HCT116 (cell line): ENCODE results near the gene FUT6. TPM values are rescaled to one million over a fixed set of nuclear protein-coding genes. Genes with fewer than 3 reads are reported as not detected.

Experiments used
- ATAC-seq: fragments of 200-7000 bp; cut with Tn5 transposase; 2 replicates; pipeline ENCODE4 v1.9.1; 2020; ENCODE audit warnings: mild to moderate bottlenecking, moderate library complexity
- BruUV-seq: library from RNA; stranded (reverse); fragments of 400-500 nt; replicated peaks from 2 replicates; lab custom pipeline; 2021; lab: Mats Ljungman, UMichigan
- CTCF ChIA-PET: fragments of 300-600 bp; sonication (Branson Sonifier 250); formaldehyde crosslinking; loops from one replicate; lab custom pipeline; 2021; ENCODE audit warnings: antibody characterized with exemption; lab: Charles Lee
- POLR2A ChIA-PET: fragments of 300-600, 350-600 bp; sonication (Branson Sonifier 250); formaldehyde crosslinking; loops from one replicate; lab custom pipeline; 2021; ENCODE audit warnings: antibody characterized with exemption; lab: Charles Lee
- RAD21 ChIA-PET, 2 experiments: fragments of 300-600 bp; sonication (Branson Sonifier 250); formaldehyde crosslinking; loops; one replicate each; lab custom pipeline; 2023; ENCODE audit warnings: low total read pairs in 2 of 2; ENCODE audit not compliant: uncharacterized antibody in 2 of 2, unreplicated experiment in 2 of 2, low non-redundant PET in 1 of 2; lab: Charles Lee
- DNase-seq: peaks from one replicate; pipeline ENCODE4 v3.0.0-alpha.2; 2010; ENCODE audit warnings: low read depth, low spot score
- H2AFZ ChIP-seq: fragments of 200-600 bp; shearing (Covaris generic), sonication (generic); 2 replicates; pipeline ENCODE4 v1.6.1; 2017; ENCODE audit warnings: low read depth, mixed run types, mixed read lengths, antibody characterized with exemption, low read length; ENCODE audit not compliant: poor library complexity, severe bottlenecking
- H3K27ac ChIP-seq: 2 replicates; pipeline ENCODE4 v1.5.1; 2012; ENCODE audit warnings: low read depth, low read length
- H3K27me3 ChIP-seq: fragments of 200-600 bp; sonication (generic); 2 replicates; pipeline ENCODE4 v1.6.1; 2016; ENCODE audit warnings: mixed run types, low read length, mixed read lengths; ENCODE audit not compliant: insufficient read depth
- H3K36me3 ChIP-seq, 2 experiments: fragments of 200-500 bp in 1 of 2; fragments of 200-600 bp in 1 of 2; sonication (Bioruptor generic) in 1 of 2; sonication (generic) in 1 of 2; 2 replicates each; pipeline versions ENCODE4 v1.5.1 to v1.6.1; 2014 to 2016; ENCODE audit warnings: low read length in 2 of 2, inconsistent platforms in 1 of 2, mixed read lengths in 1 of 2, mixed run types in 1 of 2; ENCODE audit not compliant: insufficient read depth in 2 of 2, control insufficient read depth in 1 of 2
- H3K4me1 ChIP-seq, 2 experiments: fragments of 200-600 bp in 1 of 2; sonication (generic) in 1 of 2; 2 replicates each; pipeline versions ENCODE4 v1.5.1 to v1.6.1; 2012 to 2017; ENCODE audit warnings: low read length in 2 of 2, inconsistent platforms in 1 of 2, mild to moderate bottlenecking in 1 of 2, mixed read lengths in 1 of 2, mixed run types in 1 of 2, moderate library complexity in 1 of 2; ENCODE audit not compliant: insufficient read depth in 2 of 2, control insufficient read depth in 1 of 2
- H3K4me2 ChIP-seq: fragments of 200-600 bp; sonication (generic); 2 replicates; pipeline ENCODE4 v1.6.1; 2017; ENCODE audit warnings: mixed run types, low read length, mixed read lengths
- H3K4me3 ChIP-seq, 2 experiments: fragments of 200-600 bp in 1 of 2; sonication (generic) in 1 of 2; replicated peaks in 1 of 2; 2 replicates each; pipeline ENCODE4 v1.5.1; 2011 to 2016; ENCODE audit warnings: low read length in 2 of 2, control low read depth in 1 of 2, low read depth in 1 of 2, mild to moderate bottlenecking in 1 of 2, mixed read lengths in 1 of 2, mixed run types in 1 of 2
- H3K79me2 ChIP-seq: fragments of 200-600 bp; sonication (generic); 2 replicates; pipeline ENCODE4 v1.6.1; 2017; ENCODE audit warnings: mild to moderate bottlenecking, mixed run types, low read length, moderate library complexity, mixed read lengths; ENCODE audit not compliant: insufficient read depth
- H3K9ac ChIP-seq: fragments of 200-600 bp; sonication (generic); 2 replicates; pipeline ENCODE4 v1.6.1; 2016; ENCODE audit warnings: low read length, mixed read lengths
- H3K9me2 ChIP-seq: fragments of 200-600 bp; sonication (generic), shearing (Covaris generic); 2 replicates; pipeline ENCODE4 v1.6.1; 2017; ENCODE audit warnings: mixed run types, mild to moderate bottlenecking, moderate library complexity; ENCODE audit not compliant: insufficient read depth
- H3K9me3 ChIP-seq, 2 experiments: fragments of 200-500 bp in 1 of 2; fragments of 200-600 bp in 1 of 2; sonication (Bioruptor generic) in 1 of 2; sonication (generic) in 1 of 2; 2 replicates each; pipeline ENCODE4 v1.6.1; 2014 to 2017; ENCODE audit warnings: low read length in 2 of 2, mixed read lengths in 2 of 2, inconsistent platforms in 1 of 2, low read depth in 1 of 2, mild to moderate bottlenecking in 1 of 2, mixed run types in 1 of 2, moderate library complexity in 1 of 2; ENCODE audit not compliant: control insufficient read depth in 1 of 2, insufficient read depth in 1 of 2
- H4K20me1 ChIP-seq: fragments of 200-600 bp; sonication (generic), shearing (Covaris generic); 2 replicates; pipeline ENCODE4 v1.6.1; 2017; ENCODE audit warnings: mixed run types, mild to moderate bottlenecking, moderate library complexity; ENCODE audit not compliant: insufficient read depth
- CBX3 ChIP-seq: IDR thresholded peaks from 2 replicates; pipeline ENCODE4 v1.6.1; 2012; ENCODE audit warnings: low read depth
- CEBPB ChIP-seq: IDR thresholded peaks from 2 replicates; pipeline ENCODE4 v1.6.1; 2012; ENCODE audit warnings: low read depth
- EGR1 ChIP-seq: IDR thresholded peaks from 2 replicates; pipeline ENCODE4 v1.6.1; 2012; ENCODE audit warnings: low read depth
- EZH2 ChIP-seq: fragments of 200-600 bp; sonication (generic); IDR thresholded peaks from 2 replicates; pipeline ENCODE4 v1.6.1; 2017; ENCODE audit warnings: antibody characterized with exemption, mixed run types
- EZH2phosphoT487 ChIP-seq: fragments of 200-600 bp; IDR thresholded peaks from 2 replicates; pipeline ENCODE4 v1.6.1; 2018; ENCODE audit warnings: antibody characterized with exemption, borderline replicate concordance
- POLR2A ChIP-seq: IDR thresholded peaks from 2 replicates; pipeline ENCODE4 v1.7.0; 2011; ENCODE audit warnings: borderline replicate concordance; ENCODE audit not compliant: insufficient read depth, insufficient read length; ENCODE audit errors: extremely low read depth
- POLR2AphosphoS5 ChIP-seq: IDR thresholded peaks from 2 replicates; pipeline ENCODE4 v1.6.1; 2011; ENCODE audit warnings: mild to moderate bottlenecking, low read depth, low read length, moderate library complexity
- SIN3A ChIP-seq: IDR thresholded peaks from 2 replicates; pipeline ENCODE4 v1.6.1; 2012; ENCODE audit warnings: low read depth
- SP1 ChIP-seq: IDR thresholded peaks from 2 replicates; pipeline ENCODE4 v1.6.1; 2012; ENCODE audit warnings: low read depth
- SRF ChIP-seq: IDR thresholded peaks from 2 replicates; pipeline ENCODE4 v1.6.1; 2012; ENCODE audit warnings: low read depth
- TCF7L2 ChIP-seq: IDR thresholded peaks from 2 replicates; pipeline ENCODE4 v1.7.0; 2011; ENCODE audit warnings: borderline replicate concordance, inconsistent platforms; ENCODE audit not compliant: insufficient read depth, insufficient read length; ENCODE audit errors: extremely low read depth
- YY1 ChIP-seq: IDR thresholded peaks from 2 replicates; pipeline ENCODE4 v1.6.1; 2011; ENCODE audit warnings: low read length, low read depth, moderate library complexity, mild to moderate bottlenecking; ENCODE audit not compliant: insufficient replicate concordance; ENCODE audit errors: extremely low read depth
- ZFX ChIP-seq: fragments of 450-650 bp; IDR thresholded peaks from 2 replicates; pipeline ENCODE4 v1.6.1; 2017
- ZNF274 ChIP-seq: fragments of 200-500 bp; sonication (Bioruptor generic); IDR thresholded peaks from 2 replicates; pipeline ENCODE4 v1.6.1; 2014; ENCODE audit warnings: mild to moderate bottlenecking, low read depth, low read length, inconsistent platforms
- intact Hi-C: fragments of 100-400 bp; cut with micrococcal nuclease; formaldehyde crosslinking; loops from 2 replicates; pipeline ENCODE4 v1.10.0; 2022
- total RNA-seq: library from RNA; stranded (reverse); gene quantifications from one replicate; pipeline ENCODE4 v1.2.1, GENCODE V29; 2021; ENCODE audit not compliant: unreplicated experiment
- TF ChIP-seq, protein P1 (sequence below): IDR thresholded peaks from 2 replicates; pipeline ENCODE4 v1.6.1; 2012
- TF ChIP-seq, protein P2 (sequence below): IDR thresholded peaks from 2 replicates; pipeline ENCODE4 v1.6.1; 2012
- TF ChIP-seq, protein P3 (sequence below), 3 experiments: fragments of 200-600 bp in 1 of 3; sonication (generic) in 1 of 3; IDR thresholded peaks in 2 of 3; conservative IDR thresholded peaks in 1 of 3; 2 replicates each; pipeline ENCODE4 v1.5.1; 2012 to 2017; ENCODE audit warnings: low read depth in 2 of 3, low read length in 2 of 3, antibody characterized with exemption in 1 of 3, borderline replicate concordance in 1 of 3, control low read depth in 1 of 3, mild to moderate bottlenecking in 1 of 3, mixed read lengths in 1 of 3, mixed run types in 1 of 3, moderate library complexity in 1 of 3; ENCODE audit not compliant: insufficient read depth in 1 of 3
- TF ChIP-seq, protein P4 (sequence below): IDR thresholded peaks from 2 replicates; pipeline ENCODE4 v1.6.1; 2011; ENCODE audit warnings: mild to moderate bottlenecking, low read length, moderate library complexity; ENCODE audit not compliant: insufficient replicate concordance; ENCODE audit errors: extremely low read depth

Gene FUT6
- total RNA-seq, 1 experiment from 2014 or later, result not detected

DNA sequence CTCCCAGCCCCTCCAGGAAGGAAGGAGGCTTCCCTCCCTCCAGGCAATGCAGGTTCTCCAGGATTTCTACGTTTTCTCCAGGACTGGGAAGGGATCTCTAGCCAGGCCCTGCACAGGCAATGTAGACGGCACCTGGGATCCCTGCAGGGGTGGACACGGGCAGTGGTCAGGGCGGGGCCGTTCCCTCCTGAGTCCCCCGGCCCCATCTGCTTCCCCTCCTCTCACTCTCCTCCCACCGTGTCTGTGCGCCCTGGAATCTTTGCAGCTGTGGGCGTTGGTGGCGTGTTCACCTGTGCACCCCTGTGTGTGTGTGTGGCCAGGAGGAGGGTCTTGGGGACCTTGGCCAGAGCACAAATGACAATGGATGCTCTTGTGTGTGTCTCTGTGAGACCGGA is 24.7 kb downstream of the FUT6 start:
- RAD21 ChIA-PET, result no interaction called here
- Histone ChIP-seq H3K27ac (no peak overlapping the region), H4K20me1 (no peaks in the 10 kb centered on the region), H3K9me3 (no peaks in the 10 kb centered on the region), H3K4me2 (no peak overlapping the region), H3K4me1 (no peaks in the 10 kb centered on the region), H3K79me2 (no peaks in the 10 kb centered on the region), H3K36me3 (no peaks in the 10 kb centered on the region), H3K4me3 (no peak overlapping the region), H3K9me2 (no peaks in the 10 kb centered on the region), H3K9ac (no peak overlapping the region), H3K27me3 (no peaks in the 10 kb centered on the region), H2AFZ (no peak overlapping the region)
- no peak for ATAC-seq
- intact Hi-C loops, result loop anchor here (5.0 kb wide), 1 partner anchor 152 kb away; no protein-coding TSS in a partner anchor
- no TSS peak for BruUV-seq
- TF ChIP-seq, protein P1, sequence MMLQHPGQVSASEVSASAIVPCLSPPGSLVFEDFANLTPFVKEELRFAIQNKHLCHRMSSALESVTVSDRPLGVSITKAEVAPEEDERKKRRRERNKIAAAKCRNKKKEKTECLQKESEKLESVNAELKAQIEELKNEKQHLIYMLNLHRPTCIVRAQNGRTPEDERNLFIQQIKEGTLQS, result no peak
- TF ChIP-seq, protein P2, sequence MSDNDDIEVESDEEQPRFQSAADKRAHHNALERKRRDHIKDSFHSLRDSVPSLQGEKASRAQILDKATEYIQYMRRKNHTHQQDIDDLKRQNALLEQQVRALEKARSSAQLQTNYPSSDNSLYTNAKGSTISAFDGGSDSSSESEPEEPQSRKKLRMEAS, result no peak
- TF ChIP-seq, protein P3, sequence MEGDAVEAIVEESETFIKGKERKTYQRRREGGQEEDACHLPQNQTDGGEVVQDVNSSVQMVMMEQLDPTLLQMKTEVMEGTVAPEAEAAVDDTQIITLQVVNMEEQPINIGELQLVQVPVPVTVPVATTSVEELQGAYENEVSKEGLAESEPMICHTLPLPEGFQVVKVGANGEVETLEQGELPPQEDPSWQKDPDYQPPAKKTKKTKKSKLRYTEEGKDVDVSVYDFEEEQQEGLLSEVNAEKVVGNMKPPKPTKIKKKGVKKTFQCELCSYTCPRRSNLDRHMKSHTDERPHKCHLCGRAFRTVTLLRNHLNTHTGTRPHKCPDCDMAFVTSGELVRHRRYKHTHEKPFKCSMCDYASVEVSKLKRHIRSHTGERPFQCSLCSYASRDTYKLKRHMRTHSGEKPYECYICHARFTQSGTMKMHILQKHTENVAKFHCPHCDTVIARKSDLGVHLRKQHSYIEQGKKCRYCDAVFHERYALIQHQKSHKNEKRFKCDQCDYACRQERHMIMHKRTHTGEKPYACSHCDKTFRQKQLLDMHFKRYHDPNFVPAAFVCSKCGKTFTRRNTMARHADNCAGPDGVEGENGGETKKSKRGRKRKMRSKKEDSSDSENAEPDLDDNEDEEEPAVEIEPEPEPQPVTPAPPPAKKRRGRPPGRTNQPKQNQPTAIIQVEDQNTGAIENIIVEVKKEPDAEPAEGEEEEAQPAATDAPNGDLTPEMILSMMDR (IDR thresholded peaks at IDR 0.05 in 2 of 3, conservative IDR thresholded peaks at IDR 0.05 in 1 of 3; ENCODE audit: borderline replicate concordance in 1 of 3, insufficient read depth in 1 of 3, low read depth in 2 of 3, low read length in 2 of 3), result no peak
- TF ChIP-seq POLR2AphosphoS5, result no peak
- no peak for TF ChIP-seq ZNF274
- TF ChIP-seq EZH2, result no peak
- no peak for TF ChIP-seq EZH2phosphoT487
- TF ChIP-seq, protein P4, sequence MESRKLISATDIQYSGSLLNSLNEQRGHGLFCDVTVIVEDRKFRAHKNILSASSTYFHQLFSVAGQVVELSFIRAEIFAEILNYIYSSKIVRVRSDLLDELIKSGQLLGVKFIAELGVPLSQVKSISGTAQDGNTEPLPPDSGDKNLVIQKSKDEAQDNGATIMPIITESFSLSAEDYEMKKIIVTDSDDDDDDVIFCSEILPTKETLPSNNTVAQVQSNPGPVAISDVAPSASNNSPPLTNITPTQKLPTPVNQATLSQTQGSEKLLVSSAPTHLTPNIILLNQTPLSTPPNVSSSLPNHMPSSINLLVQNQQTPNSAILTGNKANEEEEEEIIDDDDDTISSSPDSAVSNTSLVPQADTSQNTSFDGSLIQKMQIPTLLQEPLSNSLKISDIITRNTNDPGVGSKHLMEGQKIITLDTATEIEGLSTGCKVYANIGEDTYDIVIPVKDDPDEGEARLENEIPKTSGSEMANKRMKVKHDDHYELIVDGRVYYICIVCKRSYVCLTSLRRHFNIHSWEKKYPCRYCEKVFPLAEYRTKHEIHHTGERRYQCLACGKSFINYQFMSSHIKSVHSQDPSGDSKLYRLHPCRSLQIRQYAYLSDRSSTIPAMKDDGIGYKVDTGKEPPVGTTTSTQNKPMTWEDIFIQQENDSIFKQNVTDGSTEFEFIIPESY, result no peak
- TF ChIP-seq SRF, result no peak
- TF ChIP-seq SIN3A, result no peak
- no peak for TF ChIP-seq CEBPB
- no peak for TF ChIP-seq YY1
- TF ChIP-seq TCF7L2, result no peak
- no peak for TF ChIP-seq ZFX
- no peak for TF ChIP-seq POLR2A
- no peak for TF ChIP-seq CBX3
- TF ChIP-seq SP1, result no peak
- TF ChIP-seq EGR1, result no peak
- CTCF ChIA-PET, result interaction anchor here (1.2 kb wide), 1 partner anchor 20 kb away, joined by 3 read pairs; no protein-coding TSS in a partner anchor
- POLR2A ChIA-PET, result no interaction called here
- no peak for DNase-seq
